Activated CD4-positive, alpha-beta T cell treated with anti-CD3 and anti-CD28 coated beads for 4 hours (primary cell): Measurements from ENCODE around the gene DAB2IP.

Source experiments
- DNase-seq, 2 donors: peaks; one replicate each; pipeline ENCODE4 v3.0.0-alpha.2; 2020

Gene DAB2IP

GRCh38 chr9:121707477-121708424 lies 56.3 kb downstream of the DAB2IP start:
- DNase-seq, result no peak

GRCh38 chr9:121708768-121709488 lies 57.5 kb downstream of the DAB2IP start:
- DNase-seq, result no peak

GRCh38 chr9:121709798-121710197 lies 58.4 kb downstream of the DAB2IP start:
- DNase-seq, result no peak

- DNase-seq, result no peak
These were observed 59.8 kb downstream of the DAB2IP start for GRCh38 chr9:121711281-121711680.

GRCh38 chr9:121711797-121712196 lies 60.4 kb downstream of the DAB2IP start:
- DNase-seq, result no peak

GRCh38 chr9:121713400-121714070 lies 62.1 kb downstream of the DAB2IP start:
- DNase-seq, result no peak

- no peak for DNase-seq
These were observed 62.8 kb downstream of the DAB2IP start for GRCh38 chr9:121714075-121714705.

- no peak for DNase-seq
These were observed 63.4 kb downstream of the DAB2IP start for GRCh38 chr9:121714873-121715272.

GRCh38 chr9:121717141-121717991 lies 65.9 kb downstream of the DAB2IP start:
- DNase-seq, result no peak

GRCh38 chr9:121718084-121718483 lies 66.7 kb downstream of the DAB2IP start:
- no peak for DNase-seq

- no peak for DNase-seq
These were observed 67.1 kb downstream of the DAB2IP start for GRCh38 chr9:121718501-121718900.

- no peak for DNase-seq
These were observed 69.0 kb downstream of the DAB2IP start for GRCh38 chr9:121720311-121721057.

GRCh38 chr9:121721058-121721350 lies 69.6 kb downstream of the DAB2IP start:
- no peak for DNase-seq

GRCh38 chr9:121721770-121722169 lies 70.3 kb downstream of the DAB2IP start:
- no peak for DNase-seq

GRCh38 chr9:121725008-121725775 lies 73.8 kb downstream of the DAB2IP start:
- DNase-seq, result no peak

GRCh38 chr9:121727295-121728020 lies 76.0 kb downstream of the DAB2IP start:
- DNase-seq, result no peak

GRCh38 chr9:121728916-121729315 lies 77.5 kb downstream of the DAB2IP start:
- no peak for DNase-seq

- DNase-seq, result no peak
These were observed 78.5 kb downstream of the DAB2IP start for GRCh38 chr9:121729769-121730562.

GRCh38 chr9:121731090-121731489 lies 79.7 kb downstream of the DAB2IP start:
- DNase-seq, result no peak
